IMR-90 (cell line): ENCODE measurements around the gene NDUFAF4. TPM values are rescaled to one million over a fixed set of nuclear protein-coding genes. Genes with fewer than 3 reads are reported as not detected.

Source experiments
- ATAC-seq: fragments of 200-7000 bp; cut with Tn5 transposase; 2 replicates; pipeline ENCODE4 v1.9.1; 2020; ENCODE audit warnings: low read depth, mild to moderate bottlenecking, moderate library complexity
- BruUV-seq: library from RNA; stranded (reverse); fragments of 400-500 nt; replicated peaks from 2 replicates; lab custom pipeline; 2021; lab: Mats Ljungman, UMichigan
- CTCF ChIA-PET: fragments of 300-600 bp; formaldehyde crosslinking; extraction: SDS; loops from one replicate; lab custom pipeline; 2021; ENCODE audit warnings: antibody characterized with exemption; lab: Yijun Ruan, JAX
- POLR2A ChIA-PET: fragments of 300-600 bp; sonication (Branson Sonifier 250); formaldehyde crosslinking; loops from one replicate; lab custom pipeline; 2022; ENCODE audit warnings: antibody characterized with exemption; ENCODE audit not compliant: unreplicated experiment; lab: Charles Lee
- DNase-seq: peaks from one replicate; pipeline ENCODE4 v3.0.0; 2013
- H2AFZ ChIP-seq: replicated peaks from 2 replicates; pipeline ENCODE3; 2013; ENCODE audit warnings: low read length, mild to moderate bottlenecking; ENCODE audit not compliant: poor library complexity
- H2AK5ac ChIP-seq: 2 replicates; pipeline ENCODE4 v1.6.1; 2013; ENCODE audit warnings: low read depth, low read length, inconsistent platforms
- H2AK9ac ChIP-seq: replicated peaks from 2 replicates; pipeline ENCODE3; 2013; ENCODE audit warnings: mild to moderate bottlenecking, low read depth, low read length, moderate library complexity; ENCODE audit not compliant: poor library complexity
- H2BK120ac ChIP-seq: 2 replicates; pipeline ENCODE4 v1.6.1; 2013; ENCODE audit warnings: low read depth, low read length, inconsistent platforms
- H2BK15ac ChIP-seq: 3 replicates; pipeline ENCODE4 v1.6.1; 2013; ENCODE audit warnings: low read depth, low read length, inconsistent platforms
- H2BK20ac ChIP-seq: 2 replicates; pipeline ENCODE4 v1.6.1; 2013; ENCODE audit warnings: low read depth, mild to moderate bottlenecking, inconsistent platforms, low read length, moderate library complexity
- H2BK5ac ChIP-seq: 2 replicates; pipeline ENCODE4 v1.6.1; 2013; ENCODE audit warnings: mild to moderate bottlenecking, low read depth, low read length, inconsistent platforms; ENCODE audit not compliant: poor library complexity, severe bottlenecking
- H3K14ac ChIP-seq: replicated peaks from 2 replicates; pipeline ENCODE4 v1.6.1; 2013; ENCODE audit warnings: low read depth, low read length, inconsistent platforms
- H3K18ac ChIP-seq: 2 replicates; pipeline ENCODE4 v1.6.1; 2013; ENCODE audit warnings: low read depth, low read length, control low read depth
- H3K23ac ChIP-seq: 2 replicates; pipeline ENCODE4 v1.6.1; 2013; ENCODE audit warnings: low read depth, low read length, inconsistent platforms
- H3K27ac ChIP-seq: 2 replicates; pipeline ENCODE4 v1.5.1; 2013; ENCODE audit warnings: mild to moderate bottlenecking, control low read depth, low read length; ENCODE audit not compliant: insufficient read depth
- H3K27me3 ChIP-seq: 2 replicates; pipeline ENCODE4 v1.6.1; 2013; ENCODE audit warnings: low read length; ENCODE audit not compliant: control insufficient read depth, insufficient read depth
- H3K36me3 ChIP-seq: 2 replicates; pipeline ENCODE4 v1.6.1; 2013; ENCODE audit warnings: low read length, mixed read lengths; ENCODE audit not compliant: control insufficient read depth, insufficient read depth
- H3K4ac ChIP-seq: 2 replicates; pipeline ENCODE4 v1.6.1; 2013; ENCODE audit warnings: low read depth, low read length, inconsistent platforms
- H3K4me1 ChIP-seq: 2 replicates; pipeline ENCODE4 v1.6.1; 2013; ENCODE audit warnings: low read length, mixed read lengths; ENCODE audit not compliant: control insufficient read depth, insufficient read depth
- H3K4me2 ChIP-seq: 2 replicates; pipeline ENCODE4 v1.6.1; 2013; ENCODE audit warnings: low read depth, mild to moderate bottlenecking, control low read depth, low read length, moderate library complexity
- H3K4me3 ChIP-seq: 2 replicates; pipeline ENCODE4 v1.5.1; 2013; ENCODE audit warnings: low read depth, mild to moderate bottlenecking, control low read depth, low read length, moderate library complexity; ENCODE audit not compliant: insufficient read depth
- H3K56ac ChIP-seq: 2 replicates; pipeline ENCODE4 v1.6.1; 2013; ENCODE audit warnings: low read length, inconsistent platforms; ENCODE audit not compliant: insufficient read depth; ENCODE audit errors: extremely low read depth
- H3K79me1 ChIP-seq, 2 experiments: 2 replicates each; pipeline ENCODE4 v1.6.1; 2013; ENCODE audit warnings: low read length in 2 of 2, inconsistent platforms in 1 of 2, low read depth in 1 of 2
- H3K9ac ChIP-seq: 2 replicates; pipeline ENCODE4 v1.6.1; 2013; ENCODE audit warnings: low read depth, low read length, control low read depth
- H3K9me1 ChIP-seq: 2 replicates; pipeline ENCODE4 v1.6.1; 2013; ENCODE audit warnings: low read length, inconsistent platforms; ENCODE audit not compliant: insufficient read depth
- H3K9me3 ChIP-seq: 2 replicates; pipeline ENCODE4 v1.6.1; 2013; ENCODE audit warnings: low read length; ENCODE audit not compliant: control insufficient read depth, insufficient read depth
- H4K20me1 ChIP-seq: 2 replicates; pipeline ENCODE4 v1.6.1; 2013; ENCODE audit warnings: low read length, inconsistent platforms; ENCODE audit not compliant: insufficient read depth
- H4K5ac ChIP-seq: 2 replicates; pipeline ENCODE4 v1.6.1; 2013; ENCODE audit warnings: mild to moderate bottlenecking, low read depth, low read length, control low read depth
- H4K8ac ChIP-seq, 2 experiments: 2 replicates each; pipeline ENCODE4 v1.6.1; 2013; ENCODE audit warnings: low read depth in 2 of 2, low read length in 2 of 2, control low read depth in 1 of 2, inconsistent platforms in 1 of 2
- H4K91ac ChIP-seq: 2 replicates; pipeline ENCODE4 v1.6.1; 2013; ENCODE audit warnings: low read depth, low read length, inconsistent platforms; ENCODE audit not compliant: insufficient read depth
- CEBPB ChIP-seq: IDR thresholded peaks from 2 replicates; pipeline ENCODE4 v1.6.1; 2012; ENCODE audit warnings: low read depth, low read length, improper control_type of control experiment
- CTCF ChIP-seq: conservative IDR thresholded peaks from 2 replicates; pipeline ENCODE4 v1.5.1; 2012; ENCODE audit warnings: mild to moderate bottlenecking, low read depth, low read length, improper control_type of control experiment
- FOS ChIP-seq: fragments of 150-350 bp; IDR thresholded peaks from 2 replicates; pipeline ENCODE4 v1.6.1; 2016; ENCODE audit warnings: low read depth, low read length
- MAZ ChIP-seq: IDR thresholded peaks from 2 replicates; pipeline ENCODE4 v1.6.1; 2012; ENCODE audit warnings: low read depth, mild to moderate bottlenecking, low read length, improper control_type of control experiment, moderate library complexity, borderline replicate concordance
- NFE2L2 ChIP-seq: fragments of 150-350 bp; IDR thresholded peaks from 2 replicates; pipeline ENCODE4 v1.6.1; 2016; ENCODE audit warnings: low read depth, mild to moderate bottlenecking, low read length
- RFX5 ChIP-seq: IDR thresholded peaks from 2 replicates; pipeline ENCODE4 v1.8.0; 2012; ENCODE audit warnings: low read depth, mild to moderate bottlenecking, low read length, moderate library complexity
- WGBS, 2 experiments: methylation state at CpG; one replicate each; pipeline versions ENCODE4 v1.1.5 to v1.1.7; 2013; ENCODE audit warnings: missing lambda C conversion rate in 2 of 2; ENCODE audit not compliant: insufficient read length in 1 of 2; ENCODE audit errors: extremely low coverage in 2 of 2; 5-methylcytosine and 5-hydroxymethylcytosine counted together
- dilution Hi-C: fragments of 300-500 bp; cut with HindIII; formaldehyde crosslinking; loops from one replicate; pipeline ENCODE4 v1.14.3; 2018; ENCODE audit warnings: low sequenced_read_pairs; ENCODE audit not compliant: unreplicated experiment
- in situ Hi-C: fragments of 300-500 bp; cut with MboI; formaldehyde crosslinking; loops from 3 replicates; pipeline ENCODE4 v1.14.3; 2019; ENCODE audit warnings: low sequenced_read_pairs, inconsistent platforms, mixed read lengths
- intact Hi-C: fragments of 100-400 bp; cut with micrococcal nuclease; formaldehyde crosslinking; loops from 2 replicates; pipeline ENCODE4 v1.10.0; 2022
- polyA plus RNA-seq, 3 experiments: library from polyadenylated mRNA; depleted of rRNA; stranded (reverse); fragments of >200 nt; gene quantifications; 2 replicates each; pipeline ENCODE4 v1.2.3, GENCODE V29; 2012; ENCODE audit warnings: low replicate concordance in 1 of 3
- total RNA-seq: library from RNA; depleted of rRNA; stranded (reverse); fragments of >200 nt; gene quantifications from 2 replicates; pipeline ENCODE4 v1.2.3, GENCODE V29; 2012

Gene NDUFAF4
- total and polyA plus RNA-seq, 2 of the 4 experiments (the other 2 are of a cell fraction) = 6.3 to 13.4 TPM

GRCh38 chr6:96852605-96853004 lies 45.1 kb downstream of the NDUFAF4 start:
- Histone ChIP-seq H4K5ac (no peak overlapping the region), H2BK5ac (no peak overlapping the region), H3K27ac (no peak overlapping the region), H3K56ac (no peak overlapping the region), H4K8ac (no peak overlapping the region), H4K20me1 (no peaks in the 10 kb centered on the region), H3K4ac (no peak overlapping the region), H2BK120ac (no peak overlapping the region), H3K4me3 (no peak overlapping the region), H2BK15ac (no peak overlapping the region), H2AK5ac (no peak overlapping the region), H3K18ac (no peak overlapping the region), H3K27me3 (peaks cover 2% of the 10 kb centered on the region; the same call in 1 of the 2 replicates), H3K4me2 (no peak overlapping the region), H3K23ac (no peak overlapping the region), H3K9me3 (no peaks in the 10 kb centered on the region), H3K36me3 (no peaks in the 10 kb centered on the region), H2AFZ (no peak overlapping the region), H3K4me1 (no peaks in the 10 kb centered on the region), H3K14ac (no peak overlapping the region), H2AK9ac (no peak overlapping the region), H2BK20ac (no peak overlapping the region), H3K9me1 (no peaks in the 10 kb centered on the region), H3K9ac (no peak overlapping the region), H4K91ac (no peak overlapping the region), H3K79me1 (no peaks in the 10 kb centered on the region)
- ChIA-PET CTCF (no interaction called here), POLR2A (no interaction called here)
- dilution Hi-C loops (no loop called here), intact Hi-C loops (no loop called here), in situ Hi-C loops (no loop called here)
- no TSS peak for BruUV-seq
- TF ChIP-seq MAZ (no peak), RFX5 (no peak), CTCF (no peak), CEBPB (no peak), NFE2L2 (no peak), FOS (no peak)
- 90% methylated on average over 2 of the region's 3 CpGs; no CpG with 5 or more reads in 1 of the 2 experiments for WGBS, 2 experiments
- DNase-seq (no peak), ATAC-seq (no peak)
